HEK293T (cell line): ENCODE results near the gene KBTBD13.
"Not testable (repeated sequence)": the region's sequence is repeated elsewhere in the genome, so short reads cannot be mapped to it uniquely, and the experiment has no call there.

Experiments used
- CTCF ChIA-PET: fragments of 350-600 bp; formaldehyde crosslinking; extraction: SDS; loops from one replicate; lab custom pipeline; 2021; ENCODE audit warnings: antibody characterized with exemption, inconsistent platforms; lab: Yijun Ruan, JAX
- POLR2A ChIA-PET: fragments of 350-600 bp; formaldehyde crosslinking; extraction: SDS; loops from one replicate; lab custom pipeline; 2020; ENCODE audit warnings: antibody characterized with exemption, inconsistent platforms; lab: Yijun Ruan, JAX
- DNase-seq: peaks from one replicate; pipeline ENCODE4 v3.0.0; 2012; ENCODE audit warnings: mixed read lengths; ENCODE audit errors: extremely low spot score
- ARNT ChIP-seq: fragments of 450-650 bp; IDR thresholded peaks from 2 replicates; pipeline ENCODE4 v1.6.1; 2017; ENCODE audit warnings: mild to moderate bottlenecking
- BHLHE40 ChIP-seq: fragments of 450-650 bp; IDR thresholded peaks from 2 replicates; pipeline ENCODE4 v1.6.1; 2016; ENCODE audit warnings: mild to moderate bottlenecking, moderate library complexity, borderline replicate concordance
- CTBP1 ChIP-seq: fragments of 450-650 bp; IDR thresholded peaks from 2 replicates; pipeline ENCODE4 v1.6.1; 2016; ENCODE audit warnings: borderline replicate concordance
- ELF4 ChIP-seq: fragments of 450-650 bp; IDR thresholded peaks from 2 replicates; pipeline ENCODE4 v1.6.1; 2017; ENCODE audit warnings: antibody characterized with exemption
- FOXA1 ChIP-seq: fragments of 450-650 bp; IDR thresholded peaks from 2 replicates; pipeline ENCODE4 v1.6.1; 2016; ENCODE audit warnings: mild to moderate bottlenecking
- FOXK2 ChIP-seq: fragments of 450-650 bp; IDR thresholded peaks from 2 replicates; pipeline ENCODE4 v1.6.1; 2016; ENCODE audit warnings: mild to moderate bottlenecking
- FOXM1 ChIP-seq: fragments of 450-650 bp; IDR thresholded peaks from 2 replicates; pipeline ENCODE4 v1.6.1; 2017; ENCODE audit warnings: mild to moderate bottlenecking, borderline replicate concordance
- HDGF ChIP-seq: fragments of 450-650 bp; IDR thresholded peaks from 2 replicates; pipeline ENCODE4 v1.6.1; 2017; ENCODE audit warnings: antibody characterized with exemption, borderline replicate concordance
- L3MBTL2 ChIP-seq: fragments of 450-650 bp; conservative IDR thresholded peaks from 2 replicates; pipeline ENCODE4 v1.6.1; 2016; ENCODE audit warnings: mild to moderate bottlenecking
- LEF1 ChIP-seq: fragments of 450-650 bp; IDR thresholded peaks from 2 replicates; pipeline ENCODE4 v1.6.1; 2017; ENCODE audit warnings: mild to moderate bottlenecking, borderline replicate concordance
- NFRKB ChIP-seq: fragments of 450-650 bp; IDR thresholded peaks from 2 replicates; pipeline ENCODE4 v1.6.1; 2016; ENCODE audit warnings: mild to moderate bottlenecking, moderate library complexity
- SP1 ChIP-seq: fragments of 450-650 bp; IDR thresholded peaks from 2 replicates; pipeline ENCODE4 v1.6.1; 2017
- SUZ12 ChIP-seq: fragments of 450-650 bp; IDR thresholded peaks from 2 replicates; pipeline ENCODE4 v1.6.1; 2016; ENCODE audit warnings: mild to moderate bottlenecking
- TARDBP ChIP-seq: fragments of 450-650 bp; IDR thresholded peaks from 2 replicates; pipeline ENCODE4 v1.6.1; 2016
- ZNF384 ChIP-seq: fragments of 450-650 bp; IDR thresholded peaks from 2 replicates; pipeline ENCODE4 v1.6.1; 2016
- TF ChIP-seq, protein P1 (sequence below): fragments of 450-650 bp; IDR thresholded peaks from 2 replicates; pipeline ENCODE4 v1.6.1; 2016

The KBTBD13 gene

DNA sequence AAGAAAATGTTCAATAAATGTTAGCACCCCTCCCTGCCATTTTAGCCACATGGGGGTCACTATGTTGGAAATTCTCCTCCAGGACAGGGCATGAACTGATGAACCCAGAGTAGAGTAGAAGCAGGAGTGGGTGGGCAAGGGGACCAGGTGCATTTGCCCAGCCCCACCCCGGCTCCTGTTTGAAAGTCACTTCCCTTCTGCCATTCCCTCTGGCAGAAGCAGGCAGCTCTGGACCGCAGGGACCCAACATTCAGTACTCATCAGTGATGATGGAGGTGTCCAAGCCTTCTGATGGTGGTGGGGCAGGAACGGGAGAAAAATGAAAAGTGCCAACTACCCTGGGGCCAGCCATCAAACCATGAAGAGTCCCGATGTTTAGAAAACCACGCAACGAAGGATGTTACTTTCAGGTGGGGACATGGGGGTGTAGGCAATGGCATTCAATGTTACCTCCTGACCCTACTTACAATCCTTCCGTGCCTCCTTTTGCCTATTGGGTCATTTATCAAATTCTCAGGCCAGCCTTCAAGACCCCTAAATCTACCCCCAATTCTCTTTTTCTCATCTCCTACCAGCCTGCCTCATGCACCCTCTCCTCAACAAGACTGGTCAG lies 21.2 kb downstream of the KBTBD13 start:
- no peak for DNase-seq
- ChIA-PET POLR2A (no interaction called here), CTCF (no interaction called here)
- no peak for TF ChIP-seq FOXM1
- no peak for TF ChIP-seq L3MBTL2
- no peak for TF ChIP-seq TARDBP
- TF ChIP-seq CTBP1, result no peak
- TF ChIP-seq SP1, result no peak
- TF ChIP-seq NFRKB, result no peak
- no peak for TF ChIP-seq ARNT
- no peak for TF ChIP-seq SUZ12
- TF ChIP-seq LEF1, result no peak
- no peak for TF ChIP-seq BHLHE40
- TF ChIP-seq, protein P1, sequence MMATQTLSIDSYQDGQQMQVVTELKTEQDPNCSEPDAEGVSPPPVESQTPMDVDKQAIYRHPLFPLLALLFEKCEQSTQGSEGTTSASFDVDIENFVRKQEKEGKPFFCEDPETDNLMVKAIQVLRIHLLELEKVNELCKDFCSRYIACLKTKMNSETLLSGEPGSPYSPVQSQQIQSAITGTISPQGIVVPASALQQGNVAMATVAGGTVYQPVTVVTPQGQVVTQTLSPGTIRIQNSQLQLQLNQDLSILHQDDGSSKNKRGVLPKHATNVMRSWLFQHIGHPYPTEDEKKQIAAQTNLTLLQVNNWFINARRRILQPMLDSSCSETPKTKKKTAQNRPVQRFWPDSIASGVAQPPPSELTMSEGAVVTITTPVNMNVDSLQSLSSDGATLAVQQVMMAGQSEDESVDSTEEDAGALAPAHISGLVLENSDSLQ, result no peak
- TF ChIP-seq FOXA1, result no peak
- TF ChIP-seq ZNF384, result no peak
- no peak for TF ChIP-seq FOXK2
- TF ChIP-seq HDGF, result no peak
- TF ChIP-seq ELF4, result no peak

DNA sequence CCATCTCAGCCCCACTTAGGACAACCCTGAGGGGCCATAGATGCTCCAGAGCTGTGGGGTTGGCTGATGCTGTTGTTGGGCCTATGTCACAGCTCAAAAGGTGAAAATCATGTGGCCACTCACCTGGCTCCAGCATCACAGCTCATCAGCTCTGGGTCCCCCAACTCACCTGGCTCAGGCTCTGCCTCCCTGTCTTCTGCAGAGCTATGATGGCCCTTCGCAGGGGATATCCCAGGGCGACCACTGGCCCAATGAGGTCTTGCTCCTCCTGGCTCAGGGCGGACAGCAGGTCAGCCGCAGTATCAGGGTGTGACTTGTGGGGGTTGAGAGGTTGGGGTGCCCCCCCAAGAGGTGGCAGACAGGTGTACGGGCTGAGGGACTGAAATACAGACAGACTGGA lies 22.8 kb downstream of the KBTBD13 start:
- CTCF ChIA-PET, result no interaction called here
- DNase-seq, result no peak
- TF ChIP-seq HDGF, result no peak
- TF ChIP-seq LEF1, result no peak
- TF ChIP-seq FOXM1, result no peak
- no peak for TF ChIP-seq ZNF384
- TF ChIP-seq CTBP1, result no peak
- no peak for TF ChIP-seq TARDBP
- TF ChIP-seq SUZ12, result no peak
- TF ChIP-seq, protein P1, result no peak
- no peak for TF ChIP-seq NFRKB
- POLR2A ChIA-PET, result interaction anchor here (0.9 to 1.2 kb wide), 2 partner anchors 35 to 205 kb away, joined by 3 read pairs; partner anchors contain the start of genes PDCD7 and RNU5B-1

DNA sequence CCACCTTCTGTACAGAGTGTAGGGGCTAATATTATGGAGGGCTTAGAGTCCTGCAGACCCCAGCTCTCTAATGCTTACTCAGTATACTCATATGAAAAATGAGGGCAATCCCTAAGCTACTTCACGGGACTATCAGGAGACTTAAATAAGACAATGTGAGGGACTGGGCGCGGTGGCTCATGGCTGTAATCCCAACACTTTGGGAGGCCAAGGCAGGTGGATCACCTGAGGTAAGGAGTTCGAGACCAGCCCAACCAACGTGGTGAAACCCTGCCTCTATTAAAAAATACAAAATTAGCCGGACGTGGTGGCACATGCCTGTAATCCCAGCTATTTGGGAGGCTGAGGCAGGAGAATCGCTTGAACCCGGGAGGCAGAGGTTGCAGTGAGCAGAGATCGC lies 23.3 kb downstream of the KBTBD13 start:
- CTCF ChIA-PET, DNase-seq: not testable (repeated sequence)
- POLR2A ChIA-PET, result interaction anchor here (0.9 to 1.2 kb wide), 2 partner anchors 34 to 205 kb away, joined by 3 read pairs; partner anchors contain the start of genes PDCD7 and RNU5B-1

DNA sequence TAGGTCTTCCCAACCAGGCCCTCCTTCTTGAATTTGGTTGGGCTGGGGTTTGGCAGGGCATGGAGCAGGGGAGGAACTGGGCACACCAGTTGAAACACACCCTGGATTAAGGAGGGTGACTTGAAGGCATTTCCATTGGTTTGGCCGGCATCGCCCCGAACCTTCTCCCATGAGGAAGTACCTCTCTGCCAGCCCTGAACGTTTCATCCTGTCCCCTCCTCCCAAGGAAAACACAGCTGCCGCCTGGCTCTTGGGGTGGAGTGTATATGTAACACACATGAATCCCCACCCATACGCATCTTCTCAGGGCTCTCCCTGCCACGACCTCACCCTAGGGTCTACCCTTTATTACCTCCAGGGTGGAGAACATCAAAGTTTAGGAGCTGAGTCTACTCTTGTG lies 23.9 kb downstream of the KBTBD13 start:
- POLR2A ChIA-PET, result no interaction called here
- CTCF ChIA-PET, result interaction anchor here (2.0 to 2.2 kb wide), 2 partner anchors 45 to 47 kb away, joined by 11 to 14 read pairs; no protein-coding TSS in a partner anchor
- TF ChIP-seq ARNT (no peak), FOXA1 (no peak), FOXM1 (no peak), NFRKB (no peak), BHLHE40 (no peak), ZNF384 (no peak), HDGF (no peak), ELF4 (no peak), L3MBTL2 (no peak), FOXK2 (no peak), SUZ12 (no peak), CTBP1 (no peak), TARDBP (no peak), LEF1 (no peak), SP1 (no peak)
- TF ChIP-seq, protein P1, result no peak
- no peak for DNase-seq

DNA sequence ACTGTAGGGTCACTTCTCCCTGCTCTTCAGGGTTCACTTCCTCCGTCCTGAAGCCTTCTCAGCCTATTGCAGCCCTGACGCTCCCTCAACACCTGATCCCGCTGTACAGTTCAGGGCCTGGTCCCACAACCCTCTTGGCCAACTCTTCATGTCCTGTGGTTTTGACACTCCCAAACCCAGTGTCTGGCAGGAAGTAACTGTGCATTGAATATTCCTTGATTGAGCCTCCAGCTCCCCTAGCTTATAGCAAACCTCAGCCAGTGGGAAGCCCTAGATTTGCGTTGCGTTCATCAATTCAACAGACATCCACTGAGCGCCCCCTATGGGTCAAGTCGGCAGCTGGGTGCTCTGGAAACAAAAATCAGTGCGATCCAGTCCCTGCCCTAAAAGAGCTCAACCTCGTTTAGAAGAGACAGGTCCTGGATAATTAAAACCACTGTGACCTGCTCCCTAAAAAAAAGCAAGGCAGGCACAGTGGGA lies 24.9 kb downstream of the KBTBD13 start:
- DNase-seq, result peak; percentile 53
- TF ChIP-seq ZNF384 (no peak), ELF4 (no peak), LEF1 (no peak), FOXM1 (no peak), ARNT (no peak), NFRKB (no peak), TARDBP (no peak), SP1 (no peak), BHLHE40 (no peak), SUZ12 (no peak), L3MBTL2 (no peak)
- TF ChIP-seq, protein P1, result no peak
- CTCF ChIA-PET, result interaction anchor here (0.5 to 2.2 kb wide), 15 partner anchors 10 to 258 kb away, joined by 3 to 14 read pairs (median 5); partner anchors contain the start of gene UBAP1L
- POLR2A ChIA-PET, result no interaction called here
